Measurements from ENCODE around the gene DHCR7.

Gene DHCR7

DNA sequence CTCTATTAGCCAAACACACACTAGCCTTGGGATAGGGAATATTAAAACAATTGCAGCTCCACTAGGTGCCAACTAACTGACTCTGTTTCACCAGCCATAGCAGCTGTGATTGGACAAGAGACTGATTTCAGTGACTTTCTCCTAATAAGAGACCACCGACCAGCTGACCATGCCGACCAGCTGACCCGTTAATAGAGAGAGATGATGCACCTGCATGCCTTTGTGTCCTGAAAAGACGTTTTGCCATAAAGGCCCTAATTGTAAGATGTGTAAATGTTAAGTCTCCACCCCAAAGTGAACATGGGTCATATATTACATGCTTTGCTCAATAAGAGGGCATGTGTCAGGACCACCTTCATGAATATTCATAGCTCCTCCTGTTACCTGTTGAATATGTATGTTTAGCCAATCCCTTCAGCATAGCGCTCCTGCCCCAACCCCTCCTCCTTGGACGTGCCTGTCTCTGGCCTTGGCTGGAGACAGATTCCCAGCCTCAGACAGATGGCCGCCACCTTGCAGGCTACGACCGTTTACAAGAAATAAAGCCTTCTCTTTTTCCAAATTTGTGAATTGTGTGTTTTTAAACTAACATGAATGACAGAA lies 3.5 kb upstream of the DHCR7 start:
- no peak for DNase-seq (ENCODE audit: extremely low read depth, low read depth)
- no peak for TF ChIP-seq CTCF (IDR thresholded peaks at IDR 0.05; ENCODE audit: low read depth, low read length)

GRCh38 chr11:71450939-71451338 lies 2.7 kb upstream of the DHCR7 start:
- no peak for TF ChIP-seq CTCF (IDR thresholded peaks at IDR 0.05; ENCODE audit: low read depth, low read length)
- DNase-seq (ENCODE audit: extremely low read depth, low read depth), result no peak

DNA sequence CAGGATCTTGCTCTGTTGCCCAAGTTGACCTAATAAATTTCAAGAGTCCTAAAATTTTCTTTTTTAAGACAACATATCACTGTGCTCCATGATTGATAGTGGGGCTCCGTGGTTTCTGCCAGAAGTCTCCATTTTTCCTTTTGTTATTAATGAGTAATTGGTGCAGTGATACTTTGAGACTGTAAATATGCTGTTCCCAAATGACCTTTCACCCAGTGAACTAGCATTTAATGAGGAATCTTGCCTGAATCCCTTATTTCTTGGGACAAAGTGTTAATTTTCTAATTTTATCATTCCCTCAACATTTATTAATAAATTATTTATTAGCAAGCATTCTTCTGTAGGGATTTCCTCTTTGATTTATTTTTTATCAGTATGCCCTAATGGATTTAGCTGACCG lies 2.3 kb upstream of the DHCR7 start:
- TF ChIP-seq CTCF (IDR thresholded peaks at IDR 0.05; ENCODE audit: low read depth, low read length), result no peak
- DNase-seq (ENCODE audit: extremely low read depth, low read depth), result no peak

DNA sequence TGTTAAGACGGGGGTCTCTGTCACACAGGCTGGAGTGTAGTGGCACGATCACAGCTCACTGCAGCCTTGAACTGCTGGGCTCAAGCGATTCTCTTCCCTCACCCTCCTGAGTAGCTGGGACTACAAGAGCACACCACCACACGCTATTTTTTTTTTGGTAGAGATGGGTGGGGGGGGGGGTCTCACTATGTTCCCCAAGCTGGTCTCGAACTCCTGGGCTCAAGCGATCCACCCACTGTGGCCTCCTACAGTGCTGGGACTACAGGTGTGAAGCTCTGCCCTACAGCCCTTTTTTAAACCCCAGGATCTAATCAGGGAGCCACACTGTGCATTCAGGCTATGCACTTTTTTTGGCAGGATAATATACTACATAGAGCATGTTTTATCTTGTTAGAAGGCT lies 1.4 kb upstream of the DHCR7 start:
- DNase-seq (ENCODE audit: extremely low read depth, low read depth), result no peak
- TF ChIP-seq CTCF (IDR thresholded peaks at IDR 0.05; ENCODE audit: low read depth, low read length), result no peak

GRCh38 chr11:71447791-71448256 lies 369 bp downstream of the DHCR7 start:
- DNase-seq (ENCODE audit: extremely low read depth, low read depth), result no peak
- no peak for TF ChIP-seq CTCF (IDR thresholded peaks at IDR 0.05; ENCODE audit: low read depth, low read length)

DNA sequence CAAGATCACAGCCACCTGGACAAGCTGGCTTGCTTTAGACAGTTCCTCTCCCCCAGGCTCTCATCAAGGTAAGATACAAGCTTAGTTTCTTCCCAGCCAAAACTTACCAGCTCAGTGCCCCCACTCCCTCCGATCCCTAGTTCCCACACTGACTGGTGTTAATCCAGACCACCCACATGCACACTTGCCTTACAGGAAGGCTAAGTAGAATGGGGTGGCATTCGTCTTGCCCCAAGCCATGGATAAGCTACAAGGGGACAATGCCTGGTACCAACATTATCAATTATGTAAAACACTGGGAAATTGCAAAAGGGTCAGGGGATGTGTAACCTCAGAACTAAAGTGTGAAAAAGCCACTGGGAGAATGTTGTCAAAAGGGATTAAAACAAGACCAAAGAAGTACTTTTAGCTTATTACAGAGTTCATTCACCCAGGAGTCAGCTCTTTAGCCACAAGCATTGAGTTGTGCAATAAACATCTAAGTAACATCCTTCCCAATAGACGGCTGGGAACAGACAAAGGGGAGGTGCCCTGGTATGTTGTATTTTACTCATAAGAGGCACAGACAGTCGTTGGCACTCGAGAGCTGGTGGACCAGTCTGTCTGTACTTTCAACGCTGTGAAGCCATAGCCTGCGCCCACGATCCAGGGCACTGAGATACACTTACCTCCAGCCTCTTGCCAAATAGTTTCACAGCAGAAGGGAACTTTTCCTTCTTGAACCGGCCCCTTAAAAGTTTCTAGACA lies 1.1 kb downstream of the DHCR7 start:
- no peak for TF ChIP-seq CTCF (IDR thresholded peaks at IDR 0.05; ENCODE audit: low read depth, low read length)
- no peak for DNase-seq (ENCODE audit: extremely low read depth, low read depth)

DNA sequence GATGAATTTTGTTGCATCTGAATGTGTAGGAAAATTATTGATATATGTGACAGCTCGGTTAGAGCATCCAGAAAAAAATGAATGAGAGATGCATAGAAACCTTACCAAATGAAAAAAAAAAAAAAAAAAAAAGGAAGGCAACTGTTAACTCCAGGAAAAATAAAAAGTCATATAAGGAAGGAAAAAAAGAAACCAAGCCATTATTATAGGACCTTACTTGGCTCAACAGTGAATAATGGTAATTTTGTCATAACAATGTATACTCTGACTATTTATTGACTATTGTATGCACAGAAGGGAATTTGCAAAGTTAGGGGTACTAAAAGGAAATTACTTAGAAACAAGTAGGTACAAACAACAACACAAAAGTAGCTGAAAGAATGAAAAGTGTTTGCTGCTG lies 2.0 kb downstream of the DHCR7 start:
- TF ChIP-seq CTCF (IDR thresholded peaks at IDR 0.05; ENCODE audit: low read depth, low read length), result no peak
- DNase-seq (ENCODE audit: extremely low read depth, low read depth), result no peak

Measured in AG09319 (cell line).